ENCODE measurements around the gene NRAP.

DNA sequence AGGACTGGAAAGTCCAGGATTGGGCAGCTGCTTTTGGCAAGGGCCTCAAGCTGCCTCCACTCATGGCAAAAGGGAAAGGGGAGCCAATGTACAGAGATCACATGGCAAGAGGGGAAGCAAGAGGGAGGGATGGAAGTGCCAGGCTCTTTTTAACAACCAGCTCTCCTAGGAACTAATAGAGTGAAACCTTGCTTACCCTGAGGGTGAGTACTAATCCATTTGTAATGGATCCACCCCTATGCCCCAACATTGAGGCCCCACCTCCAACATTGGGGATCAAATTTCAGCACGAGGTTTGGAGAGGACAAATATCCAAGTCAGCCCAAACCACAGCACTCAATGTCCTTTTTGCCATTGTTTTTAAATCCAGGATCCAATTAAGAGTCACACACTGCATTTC is 98.5 kb downstream of the NRAP start:
- TF ChIP-seq POLR2AphosphoS5 (IDR thresholded peaks at IDR 0.05; ENCODE audit: low read depth, low read length) (no peak), POLR2A (IDR thresholded peaks at IDR 0.05; ENCODE audit: low read depth, low read length) (no peak), TAF1 (IDR thresholded peaks at IDR 0.05; ENCODE audit: borderline replicate concordance, low read depth, low read length) (no peak)
